Heart right ventricle (tissue), 16 donors: ENCODE measurements around the gene ETFRF1. TPM values are rescaled to one million over a fixed set of nuclear protein-coding genes. Genes with fewer than 3 reads are reported as not detected.

Experiments used
- ATAC-seq, 8 donors: fragments of 200-7000 bp; cut with Tn5 transposase; one replicate each; pipeline ENCODE4 v1.9.1; 2020; ENCODE audit warnings: mild to moderate bottlenecking in 8 of 8, moderate library complexity in 8 of 8, moderate number of reproducible peaks in 1 of 8
- DNase-seq, 2 donors: peaks; one replicate each; pipeline ENCODE4 v3.0.0-alpha.2; 2020
- H3K27ac ChIP-seq, 10 donors: fragments of 200-600 bp; sonication (generic) in 2 of 10; one replicate each; pipeline versions ENCODE4 v1.5.0 to v1.8.0; 2020 to 2022; ENCODE audit warnings: mild to moderate bottlenecking in 3 of 10
- H3K27me3 ChIP-seq, 7 donors: fragments of 200-600 bp; one replicate each; pipeline ENCODE4 v1.8.0; 2021 to 2022; ENCODE audit warnings: mild to moderate bottlenecking in 2 of 7
- H3K36me3 ChIP-seq, 9 donors: fragments of 200-600 bp; sonication (generic) in 1 of 9; one replicate each; pipeline versions ENCODE4 v1.5.0 to v1.8.0; 2020 to 2022; ENCODE audit warnings: mild to moderate bottlenecking in 2 of 9
- H3K4me1 ChIP-seq, 9 donors: fragments of 200-600 bp; sonication (generic) in 1 of 9; one replicate each; pipeline versions ENCODE4 v1.5.0 to v1.8.0; 2020 to 2022; ENCODE audit warnings: mild to moderate bottlenecking in 4 of 9
- H3K4me3 ChIP-seq, 10 donors: fragments of 200-600 bp; sonication (generic) in 2 of 10; one replicate each; pipeline versions ENCODE4 v1.5.0 to v1.8.0; 2020 to 2022; ENCODE audit warnings: mild to moderate bottlenecking in 7 of 10, moderate library complexity in 2 of 10
- H3K9me3 ChIP-seq, 11 donors: fragments of 200-600 bp in 10 of 11; sonication (generic) in 2 of 11; one replicate each; pipeline versions ENCODE4 v1.5.0 to v1.8.0; 2013 to 2022; ENCODE audit warnings: mild to moderate bottlenecking in 2 of 11, control low read depth in 1 of 11, moderate library complexity in 1 of 11
- CTCF ChIP-seq, 9 donors: fragments of 200-600 bp; sonication (generic) in 2 of 9; IDR thresholded peaks; one replicate each; pipeline versions ENCODE4 v1.5.0 to v1.8.0; 2021 to 2022; ENCODE audit warnings: antibody characterized with exemption in 9 of 9, mild to moderate bottlenecking in 5 of 9, moderate library complexity in 1 of 9
- WGBS, 2 donors: extraction: QIAGEN DNeasy Blood & Tissue Kit; methylation state at CpG; one replicate each; pipeline ENCODE4 v1.1.7; 2013; ENCODE audit warnings: inconsistent platforms in 1 of 2; 5-methylcytosine and 5-hydroxymethylcytosine counted together
- intact Hi-C, 10 donors: fragments of 100-400 bp; cut with DNase I; formaldehyde crosslinking; loops; one replicate each; pipeline versions ENCODE4 v1.11.1 to v1.14.2; 2022
- polyA plus RNA-seq, 2 donors: library from polyadenylated mRNA; stranded (reverse); fragments of 200-250 nt; gene quantifications; one replicate each; pipeline ENCODE4 v1.2.3, GENCODE V29; 2013
- total RNA-seq, 10 donors: library from RNA; stranded (reverse); fragmentation: NEBNext Ultra II Directional in 3 of 10; extraction: Animal tissue kit (Norgen Biotek cat#: 25700) in 3 of 10; gene quantifications; one replicate each; pipeline versions ENCODE4 v1.2.1 to v1.2.4, GENCODE V29; 2021 to 2023
- donor health status: Arrhythmogenic right ventricular cardiomyopathy.
- donor health status: ischemic (EF 13 %, LVEDD 7.1; RV severe dilation, severe dysfunction).
- donor health status: healthy with polysubstance abuse.
- donor health status: DM: no; HTN: yes; CAD: no.
- donor health status: DM: no; HTN: no; CAD: no.
- donor health status: ischemic (EF 25% LVEDD 6.9; RV normal size, moderate dysfunction).
- donor health status: ischemic (EF 25% LVEDD 5.7; RV mildly dilated, moderate dysfunction).
- donor health status: healthy.
- donor health status: DM: yes; HTN: yes; CAD: no.
- donor health status: Ischemic cardiomyopathy.
- donor health status: ischemic (EF 35%, LVEDD 5.7; RV mildly dilated, moderate dysfunction).
- donor health status: nonischemic (EF 11% LVEDD 7.7; RV severe dilation, severe dysfunction).
- donor health status: DM: yes; HTN: yes; CAD: no.
- donor health status: PGD.
- donor health status: ischemic (EF 29% LVEDD 5.4; RV normal size, mild dysfunction).
- donor health status: nonischemic (EF 23%, LVEDD 6.1; RV moderate dilation, normal function).

Gene ETFRF1
- total and polyA plus RNA-seq, 12 donors: 28.1 to 67.6 (median 50.3) TPM

DNA sequence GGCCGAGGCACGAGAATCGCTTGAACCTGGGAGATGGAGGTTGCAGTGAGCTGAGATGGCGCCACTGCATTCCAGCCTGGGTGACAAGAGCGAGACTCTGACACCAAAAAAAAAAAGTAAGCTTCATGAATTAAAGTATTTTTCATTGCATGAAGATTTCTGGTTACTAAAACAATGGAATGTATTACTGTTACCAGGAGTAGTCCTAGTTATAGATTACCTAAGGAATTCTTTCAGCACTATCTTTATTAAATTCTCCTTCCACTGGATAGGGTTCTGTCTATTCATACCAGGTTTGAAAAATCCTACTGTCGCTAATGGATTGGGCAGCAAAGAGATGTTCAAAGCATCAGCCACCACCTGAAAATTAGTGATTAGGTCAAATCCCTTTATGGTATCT is 12.4 kb downstream of the ETFRF1 start:
- Histone ChIP-seq H3K9me3 (no peaks in the 10 kb centered on the region), H3K27ac (no peak overlapping the region), H3K36me3 (peaks cover 0 to 86% (median 27%) of the 10 kb centered on the region in 9 donors), H3K27me3 (no peaks in the 10 kb centered on the region), H3K4me3 (no peak overlapping the region), H3K4me1 (peaks cover 0 to 6% (median 0%) of the 10 kb centered on the region in 9 donors)
- ATAC-seq (no peak), DNase-seq (no peak)
- intact Hi-C loops: loop anchor here in 1 of 10 donors (5.0 kb wide), 1 partner anchor 40 kb away; no protein-coding TSS in a partner anchor
- 97% methylated on average over 6 of the region's 6 CpGs for WGBS, 2 donors
- TF ChIP-seq CTCF (IDR thresholded peaks at IDR 0.05): no peak

DNA sequence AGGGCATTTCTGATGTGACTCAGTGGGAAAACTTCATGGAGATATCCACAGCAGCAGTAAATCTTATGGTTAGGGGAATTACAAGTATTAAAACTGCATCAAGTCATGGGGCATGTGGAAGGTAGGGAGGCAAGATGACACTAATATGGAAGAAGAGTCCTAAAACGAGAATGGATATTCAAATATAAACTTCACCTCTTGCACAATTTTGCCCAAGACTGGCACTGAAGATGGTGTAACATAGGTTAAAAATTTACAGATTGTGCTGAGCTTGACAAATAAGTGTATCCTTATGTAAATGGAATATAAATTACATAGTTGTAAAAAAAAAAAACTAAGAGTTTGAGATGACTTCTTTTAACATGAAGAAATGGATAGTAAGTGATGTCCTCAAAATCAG is 12.8 kb downstream of the ETFRF1 start:
- no peak for TF ChIP-seq CTCF (IDR thresholded peaks at IDR 0.05)
- Histone ChIP-seq H3K36me3 (peaks cover 0 to 89% (median 27%) of the 10 kb centered on the region in 9 donors), H3K27me3 (no peaks in the 10 kb centered on the region), H3K9me3 (no peaks in the 10 kb centered on the region), H3K4me1 (peaks cover 0 to 6% (median 0%) of the 10 kb centered on the region in 9 donors), H3K4me3 (no peak overlapping the region), H3K27ac (no peak overlapping the region)
- WGBS, 2 donors: 86 to 91% methylated on average over 1 of the region's 1 CpG
- intact Hi-C loops: loop anchor here in 1 of 10 donors (5.0 kb wide), 1 partner anchor 39 kb away; no protein-coding TSS in a partner anchor
- no peak for DNase-seq
- no peak for ATAC-seq

DNA sequence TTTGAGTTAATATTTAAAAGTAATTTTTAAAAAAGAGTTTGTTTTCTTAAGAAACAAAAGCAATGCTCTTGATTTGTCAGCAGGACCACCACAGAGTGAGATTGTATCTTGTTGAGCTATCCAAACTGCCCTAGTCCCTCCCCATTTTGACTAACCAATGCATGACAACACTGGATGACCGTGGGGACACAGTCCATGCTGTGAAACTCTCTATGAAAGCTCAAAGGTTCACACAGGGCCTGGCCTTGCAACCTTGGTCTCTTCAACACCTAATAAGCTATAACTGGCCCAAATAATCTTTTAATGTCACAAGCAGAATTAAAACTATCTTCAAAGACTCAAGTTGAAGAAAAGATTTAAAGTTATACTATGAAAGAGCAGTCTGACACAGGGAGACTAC is 13.5 kb downstream of the ETFRF1 start:
- H3K36me3 ChIP-seq: peaks cover 0 to 83% (median 27%) of the 10 kb centered on the region in 9 donors

DNA sequence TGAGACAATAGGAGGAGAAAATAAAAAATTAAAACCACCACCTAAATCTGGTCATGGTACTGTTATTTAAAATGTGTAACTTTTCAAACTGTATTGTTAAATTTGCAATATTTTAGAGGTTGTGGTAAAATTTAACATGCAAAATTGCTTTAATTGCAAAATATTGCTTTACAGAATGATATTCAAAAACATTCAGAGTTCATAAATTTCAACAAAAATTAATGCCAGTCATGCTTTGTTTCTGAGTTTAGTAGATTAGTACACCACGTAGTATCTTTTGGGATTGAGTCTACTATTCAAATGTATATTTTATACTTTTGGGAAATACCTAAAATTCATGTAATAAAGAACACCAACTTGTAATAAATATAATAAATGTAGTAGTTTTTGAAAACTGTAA is 18.3 kb downstream of the ETFRF1 start:
- TF ChIP-seq CTCF (IDR thresholded peaks at IDR 0.05): no peak
- WGBS, 2 donors: 93 to 95% methylated on average over 1 of the region's 1 CpG
- Histone ChIP-seq H3K4me1 (peaks cover 0 to 7% (median 0%) of the 10 kb centered on the region in 9 donors), H3K9me3 (no peaks in the 10 kb centered on the region), H3K27me3 (no peaks in the 10 kb centered on the region), H3K4me3 (no peak overlapping the region), H3K36me3 (peaks cover 0 to 63% (median 9%) of the 10 kb centered on the region in 9 donors), H3K27ac (no peak overlapping the region)
- DNase-seq (no peak), ATAC-seq (no peak)
- intact Hi-C loops: no loop called here

More for the DNA sequence above, 13.5 kb downstream of the ETFRF1 start:
- DNase-seq (no peak), ATAC-seq (no peak)
- H3K27ac ChIP-seq: no peak overlapping the region
- intact Hi-C loops: loop anchor here in 1 of 10 donors (5.0 kb wide), 1 partner anchor 39 kb away; no protein-coding TSS in a partner anchor
- H3K4me1 ChIP-seq: peaks cover 0 to under 1% (median 0%) of the 10 kb centered on the region in 9 donors
- no peaks in the 10 kb centered on the region for H3K27me3 ChIP-seq
- H3K9me3 ChIP-seq: no peaks in the 10 kb centered on the region
- WGBS, 2 donors: 77% methylated on average over 1 of the region's 1 CpG
- no peak for TF ChIP-seq CTCF (IDR thresholded peaks at IDR 0.05)
- no peak overlapping the region for H3K4me3 ChIP-seq
